SH-SY5Y (cell line): ENCODE data around the gene NLRP12.

Experiments used
- GATA2 ChIP-seq: IDR thresholded peaks from 2 replicates; pipeline ENCODE4 v1.6.1; 2011; ENCODE audit warnings: mild to moderate bottlenecking, low read depth, low read length
- GATA3 ChIP-seq: IDR thresholded peaks from 2 replicates; pipeline ENCODE4 v1.6.1; 2011; ENCODE audit warnings: low read depth, mild to moderate bottlenecking, low read length, moderate library complexity

The NLRP12 gene, protein sequence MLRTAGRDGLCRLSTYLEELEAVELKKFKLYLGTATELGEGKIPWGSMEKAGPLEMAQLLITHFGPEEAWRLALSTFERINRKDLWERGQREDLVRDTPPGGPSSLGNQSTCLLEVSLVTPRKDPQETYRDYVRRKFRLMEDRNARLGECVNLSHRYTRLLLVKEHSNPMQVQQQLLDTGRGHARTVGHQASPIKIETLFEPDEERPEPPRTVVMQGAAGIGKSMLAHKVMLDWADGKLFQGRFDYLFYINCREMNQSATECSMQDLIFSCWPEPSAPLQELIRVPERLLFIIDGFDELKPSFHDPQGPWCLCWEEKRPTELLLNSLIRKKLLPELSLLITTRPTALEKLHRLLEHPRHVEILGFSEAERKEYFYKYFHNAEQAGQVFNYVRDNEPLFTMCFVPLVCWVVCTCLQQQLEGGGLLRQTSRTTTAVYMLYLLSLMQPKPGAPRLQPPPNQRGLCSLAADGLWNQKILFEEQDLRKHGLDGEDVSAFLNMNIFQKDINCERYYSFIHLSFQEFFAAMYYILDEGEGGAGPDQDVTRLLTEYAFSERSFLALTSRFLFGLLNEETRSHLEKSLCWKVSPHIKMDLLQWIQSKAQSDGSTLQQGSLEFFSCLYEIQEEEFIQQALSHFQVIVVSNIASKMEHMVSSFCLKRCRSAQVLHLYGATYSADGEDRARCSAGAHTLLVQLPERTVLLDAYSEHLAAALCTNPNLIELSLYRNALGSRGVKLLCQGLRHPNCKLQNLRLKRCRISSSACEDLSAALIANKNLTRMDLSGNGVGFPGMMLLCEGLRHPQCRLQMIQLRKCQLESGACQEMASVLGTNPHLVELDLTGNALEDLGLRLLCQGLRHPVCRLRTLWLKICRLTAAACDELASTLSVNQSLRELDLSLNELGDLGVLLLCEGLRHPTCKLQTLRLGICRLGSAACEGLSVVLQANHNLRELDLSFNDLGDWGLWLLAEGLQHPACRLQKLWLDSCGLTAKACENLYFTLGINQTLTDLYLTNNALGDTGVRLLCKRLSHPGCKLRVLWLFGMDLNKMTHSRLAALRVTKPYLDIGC

GRCh38 chr19:53824134-53824611 lies at the start of gene NLRP12:
TSS of gene NLRP12 (minus strand) at chr19:53824314. CDS start at chr19:53824174, 140 bp downstream.
- TF ChIP-seq GATA3: no peak
- no peak for TF ChIP-seq GATA2

- TF ChIP-seq GATA3 (no peak), GATA2 (no peak)
Observed at GRCh38 chr19:53872762-53873161, 48.6 kb upstream of the NLRP12 start.

GRCh38 chr19:53871454-53871853 lies 47.3 kb upstream of the NLRP12 start:
- TF ChIP-seq GATA2 (no peak), GATA3 (no peak)

DNA sequence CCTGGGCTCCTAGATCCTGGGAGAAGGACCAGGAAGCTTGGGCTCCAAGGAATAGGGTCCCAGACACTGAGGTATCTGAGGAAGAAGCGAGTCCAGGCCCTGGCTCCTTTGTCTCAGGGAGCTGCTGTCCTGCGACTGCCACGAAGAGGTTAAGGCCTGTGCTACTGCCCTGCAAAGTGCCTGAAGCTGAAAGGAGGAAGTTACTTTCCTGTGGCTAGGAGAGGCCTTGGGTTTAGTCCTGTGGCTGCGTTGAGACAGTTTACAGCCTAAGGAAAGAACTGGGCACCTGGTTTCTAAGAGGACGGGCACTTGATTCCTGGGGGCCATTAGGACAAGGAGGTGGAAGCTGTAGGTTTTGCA lies 46.4 kb upstream of the NLRP12 start:
- no peak for TF ChIP-seq GATA2
- no peak for TF ChIP-seq GATA3

GRCh38 chr19:53868892-53869804 lies 45.0 kb upstream of the NLRP12 start:
- TF ChIP-seq GATA2 (no peak), GATA3 (no peak)

GRCh38 chr19:53868091-53868891 lies 44.2 kb upstream of the NLRP12 start:
- TF ChIP-seq GATA3 (no peak), GATA2 (no peak)

- TF ChIP-seq GATA3 (no peak), GATA2 (no peak)
Observed at GRCh38 chr19:53867225-53868090, 43.3 kb upstream of the NLRP12 start, which contains the start of gene MYADM. TSS of gene MYADM (plus strand) at chr19:53867883. CDS start at chr19:53873530, 5,647 bp downstream.

GRCh38 chr19:53866865-53867224 lies 42.7 kb upstream of the NLRP12 start:
- TF ChIP-seq GATA2: no peak
- no peak for TF ChIP-seq GATA3

GRCh38 chr19:53865918-53866864 lies 42.1 kb upstream of the NLRP12 start:
- no peak for TF ChIP-seq GATA2
- TF ChIP-seq GATA3: no peak

DNA sequence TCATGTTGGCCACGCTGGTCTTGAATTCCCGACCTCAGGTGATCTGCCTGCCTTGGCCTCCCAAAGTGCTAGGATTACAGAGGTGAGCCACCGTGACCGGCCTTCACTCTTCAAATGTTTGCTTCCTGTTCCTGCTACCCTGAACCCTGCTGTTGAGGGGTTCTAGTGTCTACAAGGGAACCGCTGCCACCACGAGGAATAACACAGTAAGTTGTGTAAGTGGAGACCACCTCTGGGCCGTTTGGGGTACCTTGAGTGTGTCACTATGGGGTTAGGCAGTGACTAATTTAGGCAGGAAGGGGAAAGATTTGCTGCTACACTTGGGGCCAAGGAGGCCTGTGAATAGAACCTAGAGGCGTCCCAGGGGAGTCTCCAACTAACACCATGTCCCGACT lies 41.4 kb upstream of the NLRP12 start:
- no peak for TF ChIP-seq GATA2
- no peak for TF ChIP-seq GATA3
